NB4 (cell line): ENCODE data around the gene GAS2.

ENCODE experiments used
- POLR2A ChIP-seq: IDR thresholded peaks from 2 replicates; pipeline ENCODE4 v1.6.1; 2011; ENCODE audit warnings: mild to moderate bottlenecking; ENCODE audit not compliant: insufficient read length; ENCODE audit errors: extremely low read depth
- TF ChIP-seq, protein P1 (sequence below): IDR thresholded peaks from one replicate; pipeline ENCODE4 v1.5.1; 2012; ENCODE audit warnings: low read depth, low read length
- TF ChIP-seq, protein P2 (sequence below): IDR thresholded peaks from 2 replicates; pipeline ENCODE4 v1.6.1; 2011; ENCODE audit warnings: low read depth, low read length

DNA sequence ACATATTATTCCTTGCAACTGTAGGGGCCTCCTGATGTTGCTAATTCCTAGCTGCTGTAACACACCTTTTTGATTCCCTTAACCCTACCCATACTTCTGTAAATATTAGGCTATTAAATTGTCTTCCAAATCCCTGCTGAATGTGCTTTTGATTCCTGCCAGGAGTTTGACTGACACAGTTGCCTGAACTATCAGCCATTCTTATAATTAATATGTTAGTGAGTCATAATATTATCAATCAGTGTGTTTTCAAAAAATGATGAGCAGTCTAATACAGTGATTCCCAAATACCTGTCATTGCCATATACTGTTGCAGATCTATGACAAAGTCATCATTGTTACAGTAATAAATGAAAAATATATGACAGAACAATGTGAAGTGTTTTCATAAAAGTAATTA is 24.9 kb upstream of the GAS2 start:
- no peak for TF ChIP-seq POLR2A
- TF ChIP-seq, protein P1, sequence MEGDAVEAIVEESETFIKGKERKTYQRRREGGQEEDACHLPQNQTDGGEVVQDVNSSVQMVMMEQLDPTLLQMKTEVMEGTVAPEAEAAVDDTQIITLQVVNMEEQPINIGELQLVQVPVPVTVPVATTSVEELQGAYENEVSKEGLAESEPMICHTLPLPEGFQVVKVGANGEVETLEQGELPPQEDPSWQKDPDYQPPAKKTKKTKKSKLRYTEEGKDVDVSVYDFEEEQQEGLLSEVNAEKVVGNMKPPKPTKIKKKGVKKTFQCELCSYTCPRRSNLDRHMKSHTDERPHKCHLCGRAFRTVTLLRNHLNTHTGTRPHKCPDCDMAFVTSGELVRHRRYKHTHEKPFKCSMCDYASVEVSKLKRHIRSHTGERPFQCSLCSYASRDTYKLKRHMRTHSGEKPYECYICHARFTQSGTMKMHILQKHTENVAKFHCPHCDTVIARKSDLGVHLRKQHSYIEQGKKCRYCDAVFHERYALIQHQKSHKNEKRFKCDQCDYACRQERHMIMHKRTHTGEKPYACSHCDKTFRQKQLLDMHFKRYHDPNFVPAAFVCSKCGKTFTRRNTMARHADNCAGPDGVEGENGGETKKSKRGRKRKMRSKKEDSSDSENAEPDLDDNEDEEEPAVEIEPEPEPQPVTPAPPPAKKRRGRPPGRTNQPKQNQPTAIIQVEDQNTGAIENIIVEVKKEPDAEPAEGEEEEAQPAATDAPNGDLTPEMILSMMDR, result no peak
- TF ChIP-seq, protein P2, sequence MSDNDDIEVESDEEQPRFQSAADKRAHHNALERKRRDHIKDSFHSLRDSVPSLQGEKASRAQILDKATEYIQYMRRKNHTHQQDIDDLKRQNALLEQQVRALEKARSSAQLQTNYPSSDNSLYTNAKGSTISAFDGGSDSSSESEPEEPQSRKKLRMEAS, result no peak
